Measurements from ENCODE around the gene GDF10. TPM values are rescaled to one million over a fixed set of nuclear protein-coding genes. Genes with fewer than 3 reads are reported as not detected.
A peak's percentile ranks its signal among the peaks of the same experiment; 100 is the strongest.

Gene GDF10
- total RNA-seq, 6 experiments from 2014 or later: not detected

GRCh38 chr10:47320812-47321211, 20.8 kb downstream of the GDF10 start:
- no peaks in the 10 kb centered on the region for H3K4me1 ChIP-seq
- WGBS (ENCODE audit: insufficient coverage, low coverage, low lambda C conversion rate, missing lambda C conversion rate): 57% methylated on average over 6 of the region's 6 CpGs
- intact Hi-C loops (cut with DNase I): no loop called here
- no peak for ATAC-seq
- H3K27ac ChIP-seq: no peak overlapping the region
- no peaks in the 10 kb centered on the region for H3K9me3 ChIP-seq
- H3K27me3 ChIP-seq: no peaks in the 10 kb centered on the region
- TF ChIP-seq POLR2A (IDR thresholded peaks at IDR 0.05) (no peak), CTCF (IDR thresholded peaks at IDR 0.05) (no peak)
- no peak for DNase-seq
- no peak overlapping the region for H3K4me3 ChIP-seq
- H3K36me3 ChIP-seq: no peaks in the 10 kb centered on the region

GRCh38 chr10:47321521-47322195, 21.7 kb downstream of the GDF10 start:
- DNase-seq (no peak), ATAC-seq (no peak)
- H3K27me3 ChIP-seq: no peaks in the 10 kb centered on the region
- WGBS (ENCODE audit: insufficient coverage, low coverage, low lambda C conversion rate, missing lambda C conversion rate): 46% methylated on average over 4 of the region's 8 CpGs
- no peaks in the 10 kb centered on the region for H3K4me1 ChIP-seq
- H3K9me3 ChIP-seq: no peaks in the 10 kb centered on the region
- no peak overlapping the region for H3K27ac ChIP-seq
- H3K36me3 ChIP-seq: no peaks in the 10 kb centered on the region
- H3K4me3 ChIP-seq: no peak overlapping the region
- TF ChIP-seq POLR2A (IDR thresholded peaks at IDR 0.05) (no peak), CTCF (IDR thresholded peaks at IDR 0.05) (no peak)
- intact Hi-C loops (cut with DNase I): no loop called here

- WGBS (ENCODE audit: insufficient coverage, low coverage, low lambda C conversion rate, missing lambda C conversion rate): 43% methylated on average over 12 of the region's 35 CpGs
- peak within 1 kb of the TSS in 2 of 3 donors; percentile 10 to 24 for H3K4me3 ChIP-seq
- TF ChIP-seq POLR2A (IDR thresholded peaks at IDR 0.05) (no peak), CTCF (IDR thresholded peaks at IDR 0.05) (no peak)
- H3K27ac ChIP-seq: no peak within 1 kb of the TSS
- intact Hi-C loops (cut with DNase I): no loop called here
- no peaks in the 10 kb centered on the region for H3K9me3 ChIP-seq
- ATAC-seq (peak in 3 of 4 donors; percentile 31 to 48 (median 36)), DNase-seq (no peak)
- H3K36me3 ChIP-seq: no peaks in the 10 kb centered on the region
- no peaks in the 10 kb centered on the region for H3K4me1 ChIP-seq
- H3K27me3 ChIP-seq: no peaks in the 10 kb centered on the region
Observed at GRCh38 chr10:47322300-47323061, 22.5 kb downstream of the GDF10 start, which contains the start of gene GDF2. Gene GDF2, plus strand, starts transcription at chr10:47322454. Its CDS starts 215 bp downstream, at chr10:47322669.

GRCh38 chr10:47323087-47323486, 23.1 kb downstream of the GDF10 start:
- ATAC-seq: no peak
- H3K36me3 ChIP-seq: no peaks in the 10 kb centered on the region
- H3K4me1 ChIP-seq: no peaks in the 10 kb centered on the region
- DNase-seq: no peak
- intact Hi-C loops (cut with DNase I): no loop called here
- H3K4me3 ChIP-seq: peak overlapping the region in 2 of 3 donors; percentile 10 to 24
- no peak overlapping the region for H3K27ac ChIP-seq
- H3K27me3 ChIP-seq: no peaks in the 10 kb centered on the region
- 17% methylated on average over 1 of the region's 1 CpG for WGBS (ENCODE audit: insufficient coverage, low coverage, low lambda C conversion rate, missing lambda C conversion rate)
- no peaks in the 10 kb centered on the region for H3K9me3 ChIP-seq
- TF ChIP-seq POLR2A (IDR thresholded peaks at IDR 0.05) (no peak), CTCF (IDR thresholded peaks at IDR 0.05) (no peak)
